Measurements from ENCODE around the gene C1orf21. TPM values are rescaled to one million over a fixed set of nuclear protein-coding genes. Genes with fewer than 3 reads are reported as not detected.
"Not testable (repeated sequence)": the region's sequence is repeated elsewhere in the genome, so short reads cannot be mapped to it uniquely, and the experiment has no call there.

Gene C1orf21, protein sequence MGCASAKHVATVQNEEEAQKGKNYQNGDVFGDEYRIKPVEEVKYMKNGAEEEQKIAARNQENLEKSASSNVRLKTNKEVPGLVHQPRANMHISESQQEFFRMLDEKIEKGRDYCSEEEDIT
- 100 to 1,000 TPM; 119 to 149 (median 130) TPM for polyA plus RNA-seq

DNA sequence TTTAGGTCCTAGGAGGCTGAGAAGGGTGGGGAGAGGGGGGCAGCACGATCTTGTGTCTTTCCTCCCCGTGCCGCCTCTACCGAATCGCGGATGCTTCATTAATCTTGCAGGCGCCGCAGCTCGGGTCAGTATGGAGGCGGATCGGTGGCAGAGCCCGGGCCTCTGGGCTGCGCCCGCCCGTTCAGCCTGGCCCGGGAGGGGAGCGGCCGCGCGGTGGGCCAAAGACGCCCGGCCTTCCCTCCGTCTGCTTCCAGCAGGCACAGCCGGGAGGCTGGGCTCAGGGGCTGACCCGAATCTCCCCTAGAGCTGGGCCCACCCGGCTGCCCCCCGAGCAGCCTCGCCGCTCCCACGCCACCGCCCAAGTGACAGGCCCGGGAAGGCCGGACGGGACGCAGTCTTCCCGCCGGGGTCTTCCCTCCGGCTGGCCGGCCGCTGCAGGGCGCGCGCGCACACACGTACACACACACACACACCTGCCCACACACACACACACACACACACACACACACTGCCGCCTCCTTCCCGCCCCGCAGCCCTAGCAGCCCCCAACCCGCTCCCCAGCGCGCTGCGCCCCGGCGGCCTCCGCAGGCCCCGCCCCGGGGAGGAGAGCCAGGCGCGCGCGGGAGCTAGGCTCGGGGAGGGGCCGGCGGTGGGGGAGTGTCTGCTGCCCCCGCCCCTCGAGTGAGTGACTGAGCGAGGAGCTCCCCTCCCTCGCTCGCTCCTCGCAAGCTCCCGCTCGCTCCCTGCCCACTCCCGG, at the start of gene C1orf21:
Gene C1orf21, plus strand, starts transcription at position 718 of the 757 bp plus-strand sequence. CDS start 90,481 bp downstream, outside the sequence.
- Mint-ChIP-seq H3K4me3 (peak within 1 kb of the TSS; percentile 94 to 99 (median 96)), H3K9me3 (no peaks in the 10 kb centered on the region), H3K36me3 (no peaks in the 10 kb centered on the region), H3K27ac (peak within 1 kb of the TSS; percentile 98 to 100 (median 100)), H3K27me3 (ENCODE audit: low read depth in 3 of 3) (peaks cover 9 to 37% (median 33%) of the 10 kb centered on the region in 3 donors), H3K4me1 (peaks cover 43 to 47% of the 10 kb centered on the region in 2 donors)
- peak; percentile 91 to 94 (median 93) for DNase-seq

DNA sequence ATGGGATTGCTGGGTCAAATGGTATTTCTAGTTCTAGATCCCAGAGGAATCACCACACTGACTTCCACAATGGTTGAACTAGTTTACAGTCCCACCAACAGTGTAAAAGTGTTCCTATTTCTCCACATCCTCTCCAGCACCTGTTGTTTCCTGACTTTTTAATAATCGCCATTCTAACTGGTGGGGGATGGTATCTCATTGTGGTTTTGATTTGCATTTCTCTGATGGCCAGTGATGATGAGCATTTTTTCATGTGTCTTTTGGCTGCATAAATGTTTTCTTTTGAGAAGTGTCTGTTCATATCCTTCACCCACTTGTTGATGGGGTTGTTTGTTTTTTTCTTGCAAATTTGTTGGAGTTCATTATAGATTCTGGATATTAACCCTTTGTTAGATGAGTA, 49.0 kb upstream of the C1orf21 start:
- not testable (repeated sequence) for H3K9me3 Mint-ChIP-seq; H3K4me1 Mint-ChIP-seq; H3K36me3 Mint-ChIP-seq; H3K27ac Mint-ChIP-seq; H3K27me3 Mint-ChIP-seq (ENCODE audit: low read depth in 3 of 3); H3K4me3 Mint-ChIP-seq; DNase-seq

DNA sequence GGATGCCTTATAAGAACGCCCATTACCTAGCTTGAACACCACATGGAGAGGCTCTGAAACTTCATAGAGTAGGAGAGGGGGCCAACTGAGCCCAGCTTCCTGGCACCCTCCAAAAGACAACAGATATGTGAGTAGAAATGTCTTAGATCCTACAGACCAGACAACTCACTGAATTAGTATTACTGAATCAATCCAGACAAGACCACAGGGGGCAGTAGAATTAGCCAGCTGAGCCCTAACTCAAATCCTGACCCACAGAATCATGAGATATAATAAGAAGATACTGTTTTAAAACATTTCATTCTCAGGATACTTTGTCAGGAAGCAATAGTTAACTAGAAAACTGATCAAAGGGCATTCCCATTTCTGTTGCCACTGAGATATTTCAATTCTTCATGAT, 45.8 kb upstream of the C1orf21 start:
- no peak overlapping the region for H3K4me3 Mint-ChIP-seq
- no peaks in the 10 kb centered on the region for H3K4me1 Mint-ChIP-seq
- peaks cover 0 to 6% (median 4%) of the 10 kb centered on the region in 3 donors for H3K27me3 Mint-ChIP-seq (ENCODE audit: low read depth in 3 of 3)
- H3K9me3 Mint-ChIP-seq = no peaks in the 10 kb centered on the region
- DNase-seq = peak; percentile 11 to 21 (median 15)
- peaks cover 0 to 10% (median 0%) of the 10 kb centered on the region in 3 donors for H3K36me3 Mint-ChIP-seq
- H3K27ac Mint-ChIP-seq = no peak overlapping the region

DNA sequence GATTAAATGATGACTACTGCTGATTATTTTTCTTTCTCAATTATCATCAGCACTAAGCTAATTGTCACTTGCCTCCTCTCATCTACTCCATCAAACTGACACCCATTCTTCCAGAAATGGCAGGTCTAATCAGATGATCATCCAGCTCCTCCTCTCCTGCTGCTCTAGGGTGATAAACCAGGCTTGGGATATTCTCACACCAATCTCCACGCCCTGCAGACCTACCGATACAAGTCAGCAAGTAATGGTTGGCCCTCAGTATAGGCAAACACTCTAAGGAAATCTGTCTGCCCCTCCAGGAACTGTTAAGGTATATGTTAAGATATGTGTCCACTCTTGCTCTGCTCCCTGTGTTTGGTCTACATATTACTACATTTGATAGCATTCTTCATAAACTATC, 36.3 kb upstream of the C1orf21 start:
- Mint-ChIP-seq H3K4me1 (no peaks in the 10 kb centered on the region), H3K36me3 (no peaks in the 10 kb centered on the region), H3K27me3 (ENCODE audit: low read depth in 3 of 3) (peaks cover 0 to 8% (median 1%) of the 10 kb centered on the region in 3 donors), H3K27ac (no peak overlapping the region), H3K4me3 (no peak overlapping the region), H3K9me3 (no peaks in the 10 kb centered on the region)
- DNase-seq = no peak

- Mint-ChIP-seq H3K36me3 (no peaks in the 10 kb centered on the region), H3K4me1 (no peaks in the 10 kb centered on the region), H3K9me3 (no peaks in the 10 kb centered on the region), H3K27me3 (ENCODE audit: low read depth in 3 of 3) (peaks cover 0 to 8% (median 3%) of the 10 kb centered on the region in 3 donors), H3K4me3 (no peak overlapping the region), H3K27ac (no peak overlapping the region)
- no peak for DNase-seq
Measured at GRCh38 chr1:184351416-184351975, 35.3 kb upstream of the C1orf21 start.

GRCh38 chr1:184352776-184353175, 34.1 kb upstream of the C1orf21 start:
- no peaks in the 10 kb centered on the region for H3K9me3 Mint-ChIP-seq
- no peaks in the 10 kb centered on the region for H3K36me3 Mint-ChIP-seq
- H3K27me3 Mint-ChIP-seq (ENCODE audit: low read depth in 3 of 3) = peaks cover 0 to 4% (median 3%) of the 10 kb centered on the region in 3 donors
- DNase-seq = no peak
- H3K4me1 Mint-ChIP-seq = no peaks in the 10 kb centered on the region
- H3K27ac Mint-ChIP-seq = no peak overlapping the region
- H3K4me3 Mint-ChIP-seq = no peak overlapping the region

DNA sequence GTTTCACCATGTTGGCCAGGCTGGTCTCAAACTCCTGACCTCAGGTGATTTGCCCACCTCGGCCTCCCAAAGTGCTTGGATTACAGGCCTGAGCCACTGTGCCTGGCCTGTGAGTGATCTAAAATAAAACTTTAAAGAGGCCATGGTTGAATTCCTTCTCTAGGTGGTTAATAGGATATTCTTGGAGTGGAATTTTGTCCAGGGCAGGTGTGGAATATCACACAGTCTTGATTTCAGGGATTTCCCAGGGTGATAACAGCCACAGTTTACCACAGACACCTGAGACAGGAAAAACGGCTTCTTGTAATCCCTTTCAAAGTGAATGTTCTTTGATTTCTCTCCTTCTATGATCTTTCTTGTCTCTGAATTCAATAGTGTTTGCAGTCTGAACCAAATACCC, 32.1 kb upstream of the C1orf21 start:
- no peak overlapping the region for H3K4me3 Mint-ChIP-seq
- H3K36me3 Mint-ChIP-seq = no peaks in the 10 kb centered on the region
- H3K27me3 Mint-ChIP-seq (ENCODE audit: low read depth in 3 of 3) = peaks cover 0 to 6% (median 3%) of the 10 kb centered on the region in 3 donors
- no peak for DNase-seq
- no peaks in the 10 kb centered on the region for H3K4me1 Mint-ChIP-seq
- no peak overlapping the region for H3K27ac Mint-ChIP-seq
- H3K9me3 Mint-ChIP-seq = no peaks in the 10 kb centered on the region

- Mint-ChIP-seq H3K27ac (no peak overlapping the region), H3K9me3 (no peaks in the 10 kb centered on the region), H3K4me1 (no peaks in the 10 kb centered on the region), H3K36me3 (no peaks in the 10 kb centered on the region), H3K4me3 (no peak overlapping the region), H3K27me3 (ENCODE audit: low read depth in 3 of 3) (peaks cover 2 to 6% (median 3%) of the 10 kb centered on the region in 3 donors)
- DNase-seq = no peak
Measured at GRCh38 chr1:184356891-184357290, 29.9 kb upstream of the C1orf21 start.

- no peak overlapping the region for H3K27ac Mint-ChIP-seq
- no peak overlapping the region for H3K4me3 Mint-ChIP-seq
- no peaks in the 10 kb centered on the region for H3K36me3 Mint-ChIP-seq
- H3K27me3 Mint-ChIP-seq (ENCODE audit: low read depth in 3 of 3) = peaks cover 2 to 3% (median 2%) of the 10 kb centered on the region in 3 donors
- no peak for DNase-seq
- no peaks in the 10 kb centered on the region for H3K9me3 Mint-ChIP-seq
- no peaks in the 10 kb centered on the region for H3K4me1 Mint-ChIP-seq
Measured at GRCh38 chr1:184358256-184358655, 28.6 kb upstream of the C1orf21 start.

DNA sequence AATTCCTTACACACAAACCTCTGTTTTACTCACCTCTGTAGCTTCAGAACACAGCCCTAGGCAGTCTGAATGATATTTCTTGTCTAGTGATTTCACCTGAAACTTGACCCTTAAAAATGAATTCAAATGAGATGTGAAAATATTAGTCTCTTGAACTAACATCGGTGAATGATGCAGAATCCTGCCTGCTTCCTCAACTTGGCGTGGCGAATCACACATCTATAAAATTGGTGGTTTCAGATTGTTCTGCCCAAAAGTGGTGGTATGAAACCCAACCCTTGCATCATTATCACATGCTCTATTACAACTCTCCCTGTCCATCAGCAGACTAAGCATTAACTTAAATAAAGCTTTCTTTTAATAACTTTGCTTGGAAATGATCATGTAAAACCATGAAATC, 26.9 kb upstream of the C1orf21 start:
- DNase-seq = no peak
- Mint-ChIP-seq H3K36me3 (no peaks in the 10 kb centered on the region), H3K27me3 (ENCODE audit: low read depth in 3 of 3) (peaks cover 2 to 8% (median 2%) of the 10 kb centered on the region in 3 donors), H3K4me1 (no peaks in the 10 kb centered on the region), H3K9me3 (no peaks in the 10 kb centered on the region), H3K27ac (no peak overlapping the region), H3K4me3 (no peak overlapping the region)

DNA sequence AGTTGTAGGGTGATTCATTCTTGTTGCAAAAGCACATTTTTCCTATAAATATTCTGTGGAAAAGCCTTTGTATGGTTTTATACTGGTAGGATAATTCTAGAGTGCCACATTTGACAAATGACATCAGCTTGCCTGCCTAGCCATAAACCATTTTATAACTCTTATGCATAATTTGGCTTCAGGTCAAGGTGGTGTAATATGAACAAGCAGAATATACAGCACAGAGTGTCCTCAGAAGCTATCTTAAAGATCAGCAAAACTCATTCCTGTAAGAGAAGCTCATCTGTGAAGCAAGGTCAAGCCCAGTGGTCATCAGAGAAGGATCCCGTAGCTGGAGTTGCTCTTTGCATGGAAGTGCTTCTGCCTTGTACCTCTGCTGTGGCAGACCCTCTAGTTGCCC, 24.0 kb upstream of the C1orf21 start:
- Mint-ChIP-seq H3K4me1 (no peaks in the 10 kb centered on the region), H3K36me3 (no peaks in the 10 kb centered on the region), H3K9me3 (no peaks in the 10 kb centered on the region), H3K4me3 (no peak overlapping the region), H3K27me3 (ENCODE audit: low read depth in 3 of 3) (peaks cover 2 to 5% (median 2%) of the 10 kb centered on the region in 3 donors), H3K27ac (no peak overlapping the region)
- DNase-seq = no peak

DNA sequence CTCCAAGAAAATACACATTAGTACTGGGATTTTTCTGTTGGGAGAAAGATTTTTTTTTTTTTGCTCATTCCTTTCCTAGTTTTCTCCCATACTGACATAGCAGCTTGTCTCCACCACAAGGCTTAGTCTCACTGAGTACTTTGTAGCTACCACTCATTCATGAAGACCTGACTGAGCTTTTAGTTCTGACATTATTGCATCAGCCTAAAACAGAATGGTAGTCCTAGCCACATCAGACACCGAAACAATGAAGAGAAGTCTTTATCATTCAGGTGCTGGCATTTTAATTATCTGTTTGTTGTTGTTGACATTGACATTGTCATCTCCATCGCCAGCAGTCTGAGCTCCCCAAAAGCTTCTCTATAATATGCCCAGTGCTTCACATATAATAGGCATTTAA, 21.1 kb upstream of the C1orf21 start:
- H3K4me3 Mint-ChIP-seq = no peak overlapping the region
- DNase-seq = no peak
- peaks cover 2 to 7% (median 6%) of the 10 kb centered on the region in 3 donors for H3K27me3 Mint-ChIP-seq (ENCODE audit: low read depth in 3 of 3)
- H3K4me1 Mint-ChIP-seq = no peaks in the 10 kb centered on the region
- H3K36me3 Mint-ChIP-seq = no peaks in the 10 kb centered on the region
- H3K9me3 Mint-ChIP-seq = no peaks in the 10 kb centered on the region
- H3K27ac Mint-ChIP-seq = no peak overlapping the region

GRCh38 chr1:184366997-184367396, 19.8 kb upstream of the C1orf21 start:
- H3K27ac Mint-ChIP-seq = no peak overlapping the region
- H3K27me3 Mint-ChIP-seq (ENCODE audit: low read depth in 3 of 3) = peaks cover 2 to 7% (median 4%) of the 10 kb centered on the region in 3 donors
- DNase-seq = no peak
- no peak overlapping the region for H3K4me3 Mint-ChIP-seq
- no peaks in the 10 kb centered on the region for H3K9me3 Mint-ChIP-seq
- no peaks in the 10 kb centered on the region for H3K4me1 Mint-ChIP-seq
- no peaks in the 10 kb centered on the region for H3K36me3 Mint-ChIP-seq

DNA sequence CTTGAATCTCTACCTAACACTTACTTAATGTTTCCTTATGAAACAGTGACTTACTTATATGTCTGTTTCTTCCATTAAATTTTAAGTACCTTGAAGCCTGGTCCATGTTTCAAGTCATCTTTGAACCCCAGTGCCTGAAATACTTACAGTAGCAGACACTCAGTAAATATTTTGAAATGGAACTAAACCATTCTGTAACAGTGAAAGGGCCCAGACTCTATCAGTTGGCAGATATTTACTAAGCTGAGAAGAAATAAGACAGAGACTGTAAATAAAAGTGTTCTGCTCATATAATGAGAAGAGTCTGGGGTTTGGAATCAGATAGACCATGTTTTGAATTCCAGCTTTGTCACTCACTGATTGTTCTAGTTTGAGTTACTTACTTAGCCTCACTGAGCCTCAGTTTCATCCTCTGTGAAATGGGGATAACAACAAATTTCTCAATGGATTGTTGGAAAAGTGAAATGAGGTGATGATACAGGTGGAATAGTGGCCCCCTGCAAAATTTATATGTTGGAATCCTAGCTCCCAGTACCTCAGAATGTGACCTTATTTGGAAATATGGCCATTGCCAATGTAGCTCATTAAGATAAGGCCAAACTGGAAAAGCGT, 19.3 kb upstream of the C1orf21 start:
- Mint-ChIP-seq H3K27me3 (ENCODE audit: low read depth in 3 of 3) (peaks cover 2 to 7% (median 4%) of the 10 kb centered on the region in 3 donors), H3K4me1 (no peaks in the 10 kb centered on the region), H3K4me3 (no peak overlapping the region), H3K36me3 (no peaks in the 10 kb centered on the region), H3K27ac (no peak overlapping the region), H3K9me3 (no peaks in the 10 kb centered on the region)
- DNase-seq = no peak

Measured in immature natural killer cell (primary cell).